Stimulated activated CD4-positive, alpha-beta T cell treated with anti-CD3 and anti-CD28 coated beads, Interleukin-2, amount 100 ng/mL, for 48 hours (primary cell): ENCODE results near the gene TPM1.

ENCODE experiments used
- DNase-seq, 2 donors: peaks; one replicate each; pipeline ENCODE4 v3.0.0-alpha.2; 2020

The TPM1 gene

GRCh38 chr15:63043335-63044076 lies 959 bp downstream of the TPM1 start:
- DNase-seq, result no peak

GRCh38 chr15:63044077-63044644 lies 1.6 kb downstream of the TPM1 start:
- DNase-seq, result no peak

- DNase-seq, result no peak
These were observed 2.3 kb downstream of the TPM1 start for GRCh38 chr15:63044645-63045464.

GRCh38 chr15:63045465-63045840 lies 2.9 kb downstream of the TPM1 start:
- DNase-seq, result no peak

- no peak for DNase-seq
These were observed 3.3 kb downstream of the TPM1 start for GRCh38 chr15:63045879-63046278.

GRCh38 chr15:63046917-63047760 lies 4.6 kb downstream of the TPM1 start:
- no peak for DNase-seq

GRCh38 chr15:63047792-63048114 lies 5.2 kb downstream of the TPM1 start:
- no peak for DNase-seq

- peak; percentile 82 for DNase-seq
These were observed 5.7 kb downstream of the TPM1 start for GRCh38 chr15:63048115-63048775.

- peak in 1 of 2 donors; percentile 36 for DNase-seq
These were observed 6.5 kb downstream of the TPM1 start for GRCh38 chr15:63048776-63049665.

- no peak for DNase-seq
These were observed 7.3 kb downstream of the TPM1 start for GRCh38 chr15:63049783-63050371.

GRCh38 chr15:63050731-63051155 lies 8.2 kb downstream of the TPM1 start:
- DNase-seq, result no peak

- no peak for DNase-seq
These were observed 8.9 kb downstream of the TPM1 start for GRCh38 chr15:63051156-63052066.

- DNase-seq, result no peak
These were observed 9.7 kb downstream of the TPM1 start for GRCh38 chr15:63052077-63052841.

- no peak for DNase-seq
These were observed 10.6 kb downstream of the TPM1 start for GRCh38 chr15:63052961-63053698.

- no peak for DNase-seq
These were observed 11.7 kb downstream of the TPM1 start for GRCh38 chr15:63054281-63054683.

- DNase-seq, result no peak
These were observed 12.4 kb downstream of the TPM1 start for GRCh38 chr15:63054985-63055384.

- DNase-seq, result no peak
These were observed 14.3 kb downstream of the TPM1 start for GRCh38 chr15:63056829-63057228.
